Uterus (tissue), 2 donors: ENCODE results near the gene MGAM2.

ENCODE experiments used
- CTCF ChIP-seq, 4 experiments: fragments of 200-600 bp in 2 of 4; fragments of 450-650 bp in 2 of 4; sonication (generic) in 2 of 4; IDR thresholded peaks; one replicate each; pipeline ENCODE4 v1.5.1; 2016 to 2019; ENCODE audit warnings: antibody characterized with exemption in 4 of 4, mild to moderate bottlenecking in 2 of 4, moderate library complexity in 1 of 4
- POLR2A ChIP-seq, 2 donors: fragments of 450-650 bp; IDR thresholded peaks; one replicate each; pipeline ENCODE4 v1.6.1; 2016; ENCODE audit warnings: antibody characterized with exemption in 2 of 2, mild to moderate bottlenecking in 1 of 2, moderate library complexity in 1 of 2

- TF ChIP-seq CTCF (IDR thresholded peaks at IDR 0.05) (no peak), POLR2A (IDR thresholded peaks at IDR 0.05) (no peak)
Observed at GRCh38 chr7:142083605-142084004, 27.9 kb upstream of the MGAM2 start.
